Fibroblast of upper back skin (primary cell): ENCODE measurements around the gene TMED5.

Experiments
- DNase-seq: peaks from one replicate; pipeline ENCODE4 v3.0.0-alpha.2; 2013

Gene TMED5

DNA sequence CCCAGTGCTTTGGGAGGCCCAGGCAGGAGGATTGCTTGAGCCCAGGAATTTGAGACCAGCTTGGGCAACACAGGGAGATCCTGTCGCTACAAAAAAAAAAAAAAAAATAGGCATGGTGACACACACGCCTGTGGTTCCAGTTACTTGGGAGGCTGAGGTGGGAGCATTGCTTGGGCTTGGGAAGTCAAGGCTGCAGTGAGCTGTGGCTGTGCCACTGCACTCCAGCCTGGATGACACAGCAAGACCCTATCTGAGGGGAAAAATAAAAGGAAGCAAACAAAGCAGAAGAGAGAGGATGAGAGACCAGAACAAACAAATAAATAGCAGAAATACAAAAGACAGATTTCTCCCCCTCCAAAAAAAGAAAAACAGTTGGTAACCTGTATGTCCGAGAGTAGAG is 67.1 kb downstream of the TMED5 start:
- DNase-seq: no peak

DNA sequence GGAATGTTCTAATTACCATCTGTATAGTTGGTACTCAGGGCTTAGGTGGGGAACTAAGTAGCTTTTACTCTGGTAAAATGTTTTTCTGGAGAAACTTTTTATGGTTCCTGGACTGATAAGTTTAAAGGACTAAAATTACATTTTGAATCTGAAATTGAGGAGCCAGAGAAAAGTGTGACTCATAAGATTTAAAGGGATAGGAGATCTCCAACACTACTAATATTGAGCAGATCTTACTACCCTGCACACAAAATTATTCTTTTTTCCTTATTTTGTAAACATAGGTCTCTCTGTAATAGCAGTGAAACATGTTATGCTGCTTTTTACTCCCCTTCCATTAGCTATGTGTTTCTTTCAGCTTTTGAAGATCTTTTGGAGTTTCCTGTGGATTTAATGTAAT is 68.7 kb downstream of the TMED5 start:
- DNase-seq: no peak

DNA sequence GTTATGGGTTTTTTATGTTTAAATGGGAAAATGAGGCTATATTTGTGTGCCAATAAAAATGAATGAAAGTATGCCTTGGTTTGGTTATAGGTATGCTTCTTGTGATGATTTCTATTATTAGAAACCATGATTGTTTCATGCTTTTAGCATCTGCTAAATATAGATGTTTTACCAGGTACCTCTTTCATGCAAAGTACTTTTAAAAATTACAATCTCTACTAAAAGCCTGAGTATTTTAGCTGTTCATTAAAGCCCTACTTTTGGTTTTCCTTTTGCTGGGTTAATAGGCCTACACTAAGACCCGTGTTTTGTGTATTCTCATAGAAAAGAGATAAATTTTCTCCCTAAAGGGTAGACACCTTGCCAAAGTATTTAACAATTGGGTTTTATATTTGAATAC is 69.1 kb downstream of the TMED5 start:
- no peak for DNase-seq

DNA sequence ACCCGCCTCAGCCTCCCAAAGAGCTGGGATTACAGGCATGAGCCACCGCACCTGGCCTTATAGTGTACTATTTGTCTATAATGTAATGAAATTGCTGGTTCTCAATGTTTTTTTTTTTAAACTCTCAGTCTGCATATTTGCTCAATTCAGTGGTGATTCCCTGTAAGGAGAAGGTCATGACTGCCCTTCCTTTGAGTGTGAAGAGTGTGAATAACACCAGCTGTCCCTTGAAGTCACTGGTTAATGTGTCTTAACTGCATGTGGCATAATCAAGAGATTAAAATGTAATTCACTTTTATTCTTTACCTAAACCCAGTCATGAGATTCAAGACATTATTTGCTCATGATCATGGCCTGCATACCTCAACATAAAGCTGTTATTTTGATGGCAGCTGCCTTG is 70.6 kb downstream of the TMED5 start:
- DNase-seq: no peak

DNA sequence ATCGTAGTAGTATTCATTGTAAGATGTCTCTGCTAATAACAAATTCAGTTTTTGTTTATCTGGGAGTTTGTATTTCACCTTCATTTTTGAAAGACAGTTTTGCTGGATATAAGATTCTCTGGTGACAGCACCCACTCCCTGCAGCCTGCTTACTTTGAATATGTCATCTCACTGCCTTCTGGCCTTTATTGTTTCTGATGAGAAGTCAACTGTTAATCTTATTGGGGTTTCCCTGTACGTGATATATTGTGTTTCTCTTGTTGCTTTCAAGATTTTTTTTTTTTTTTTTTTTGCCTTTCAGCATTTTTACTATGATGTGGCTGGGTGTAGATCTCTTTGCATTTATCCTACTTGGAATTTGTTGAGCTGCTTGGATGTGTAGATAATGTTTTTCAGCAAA is 71.9 kb downstream of the TMED5 start:
- DNase-seq: no peak

DNA sequence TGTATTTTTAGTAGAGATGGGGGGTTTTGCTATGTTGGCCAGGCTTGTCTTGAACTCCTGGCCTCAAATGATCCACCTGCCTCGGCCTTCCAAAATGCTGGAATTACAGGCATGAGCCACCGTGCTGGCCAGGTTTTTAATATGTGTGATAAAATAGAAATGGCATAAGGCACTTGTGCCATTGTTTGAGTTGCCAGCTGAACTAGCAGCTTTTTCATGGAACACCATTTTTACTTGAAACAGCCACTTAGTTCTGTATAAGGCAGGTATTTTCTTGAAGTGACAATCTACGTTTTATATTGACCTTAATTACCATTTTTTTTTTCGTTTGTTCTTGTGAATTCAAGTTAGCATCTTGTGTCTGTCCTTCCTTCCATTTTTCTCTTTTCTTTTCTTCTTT is 72.8 kb downstream of the TMED5 start:
- DNase-seq: no peak

DNA sequence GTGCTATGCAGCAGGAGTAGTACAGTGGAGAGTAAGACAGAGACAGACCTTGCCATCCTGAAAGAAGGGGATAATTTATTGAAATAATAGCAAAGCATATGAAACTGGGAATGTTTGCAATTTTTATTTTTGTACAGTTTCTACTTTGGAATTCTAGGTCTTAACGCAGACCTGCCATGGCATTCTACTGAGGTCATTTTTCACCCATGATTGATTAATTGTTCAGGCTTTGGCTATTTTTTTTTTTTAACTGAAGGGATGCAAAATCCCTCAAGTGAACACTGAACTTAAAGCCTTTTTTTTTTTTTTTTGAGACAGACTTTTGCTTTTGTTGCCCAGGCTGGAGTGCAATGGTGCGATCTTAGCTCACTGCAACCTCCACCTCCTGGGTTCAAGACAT is 74.0 kb downstream of the TMED5 start:
- DNase-seq: peak; percentile 32

DNA sequence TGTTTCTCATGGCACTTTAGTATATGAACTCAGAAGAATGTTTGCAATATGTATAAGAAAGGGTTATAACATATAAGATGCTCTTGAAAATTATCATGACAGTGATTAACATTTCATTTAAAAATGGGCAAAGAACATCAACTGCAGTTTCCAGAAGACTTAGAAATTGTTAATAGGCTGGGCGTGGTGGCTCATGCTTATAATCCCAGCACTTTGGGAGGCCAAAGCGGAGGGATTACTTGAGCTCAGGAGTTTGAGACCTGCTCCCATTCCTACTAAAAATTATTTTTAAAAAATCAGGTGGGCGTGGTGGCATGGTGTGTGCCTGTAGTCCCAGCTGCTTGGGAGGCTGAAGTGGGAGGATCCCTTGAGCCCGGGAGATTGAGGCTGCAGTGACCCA is 78.1 kb downstream of the TMED5 start:
- DNase-seq: no peak
